Globus pallidus (tissue), 1 donor: ENCODE data around the gene ANXA11.
"Not testable (repeated sequence)": the region's sequence is repeated elsewhere in the genome, so short reads cannot be mapped to it uniquely, and the experiment has no call there.

ENCODE experiments used
- DNase-seq: peaks from one replicate; pipeline ENCODE4 v3.0.0-alpha.2; 2015; ENCODE audit warnings: low spot score

The ANXA11 gene

GRCh38 chr10:80145406-80146308 is 59.7 kb downstream of the ANXA11 start:
- DNase-seq = not testable (repeated sequence)

DNA sequence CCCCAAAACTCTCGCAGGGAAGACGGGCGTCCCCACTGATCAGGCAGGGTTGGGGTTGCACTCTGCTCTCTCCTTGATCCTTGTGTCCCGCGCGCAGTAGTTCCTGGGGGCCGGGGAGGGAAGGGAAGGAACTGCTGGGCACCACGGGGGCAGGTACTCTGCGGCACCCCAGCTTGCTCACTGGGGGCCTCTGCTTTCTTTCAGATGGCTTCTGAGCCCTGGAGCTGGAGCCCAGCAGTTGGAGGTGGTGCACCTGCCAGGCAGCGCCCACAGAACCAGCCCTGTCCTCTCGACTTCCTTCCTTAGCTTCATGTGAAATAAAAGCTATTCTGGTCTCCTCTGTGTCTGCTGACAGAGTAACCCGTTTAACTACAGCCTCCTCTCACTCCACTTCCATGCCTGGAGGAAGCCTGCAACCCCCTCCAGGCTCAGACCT is 60.6 kb downstream of the ANXA11 start:
- no peak for DNase-seq

- no peak for DNase-seq
These were observed 61.2 kb downstream of the ANXA11 start for GRCh38 chr10:80144067-80144695.

DNA sequence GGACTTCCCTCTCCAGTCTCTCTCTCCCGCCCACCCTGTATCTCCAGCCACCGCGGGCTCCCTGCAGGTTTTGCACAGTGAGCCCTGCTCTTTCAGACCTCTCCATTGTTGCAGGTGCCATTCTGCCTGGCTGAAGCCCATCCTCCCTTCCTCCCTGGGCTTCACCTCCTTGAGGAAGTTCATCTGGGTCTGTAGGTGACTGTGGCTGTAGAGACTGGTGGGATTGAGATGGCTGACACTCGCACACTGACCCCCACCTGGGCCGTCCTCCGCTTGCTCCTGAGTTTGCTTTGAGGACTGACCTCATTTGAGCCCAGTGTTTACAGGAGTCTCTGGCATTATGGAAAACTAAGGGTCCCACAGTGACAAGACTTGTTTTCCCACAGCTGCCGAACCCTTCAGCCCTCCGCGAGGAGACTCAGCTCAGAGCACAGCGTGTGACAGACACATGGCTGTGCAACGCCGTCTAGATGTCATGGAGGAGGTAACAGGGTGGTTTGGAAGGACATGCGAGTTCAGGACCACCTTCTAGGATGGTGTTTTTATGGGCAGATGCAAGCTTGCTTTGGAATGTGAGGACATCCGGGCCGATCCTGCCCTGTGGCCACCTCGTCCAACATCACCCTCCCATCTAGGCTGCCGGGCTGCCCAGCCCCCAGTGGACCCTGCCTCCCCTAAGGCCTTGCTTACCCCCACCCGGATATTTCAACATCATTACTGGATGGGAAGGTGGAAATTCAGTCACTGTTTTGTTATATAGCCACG is 63.5 kb downstream of the ANXA11 start:
- DNase-seq = no peak

GRCh38 chr10:80140251-80140650 is 65.1 kb downstream of the ANXA11 start:
- DNase-seq = no peak

- DNase-seq = no peak
These were observed 66.1 kb downstream of the ANXA11 start for GRCh38 chr10:80139265-80139664.

DNA sequence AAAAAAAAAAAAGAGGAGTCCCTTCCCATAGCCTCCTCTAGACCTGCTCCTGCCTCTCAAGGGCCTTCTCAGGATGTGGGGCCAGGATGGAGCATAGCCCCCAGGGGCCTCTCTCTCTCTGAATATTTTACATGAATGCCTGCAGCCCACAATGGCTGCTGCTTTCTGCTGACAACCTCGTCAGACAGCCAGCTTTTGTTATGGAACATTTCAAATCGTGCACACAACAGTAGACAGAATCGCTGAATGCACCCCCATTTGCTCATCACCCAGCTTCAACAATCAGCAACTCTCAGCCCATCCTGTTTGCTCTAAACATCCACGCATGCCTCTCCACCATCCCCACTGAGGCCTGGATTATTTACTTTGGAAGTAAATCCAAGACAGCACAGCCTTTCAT is 67.4 kb downstream of the ANXA11 start:
- DNase-seq = no peak

DNA sequence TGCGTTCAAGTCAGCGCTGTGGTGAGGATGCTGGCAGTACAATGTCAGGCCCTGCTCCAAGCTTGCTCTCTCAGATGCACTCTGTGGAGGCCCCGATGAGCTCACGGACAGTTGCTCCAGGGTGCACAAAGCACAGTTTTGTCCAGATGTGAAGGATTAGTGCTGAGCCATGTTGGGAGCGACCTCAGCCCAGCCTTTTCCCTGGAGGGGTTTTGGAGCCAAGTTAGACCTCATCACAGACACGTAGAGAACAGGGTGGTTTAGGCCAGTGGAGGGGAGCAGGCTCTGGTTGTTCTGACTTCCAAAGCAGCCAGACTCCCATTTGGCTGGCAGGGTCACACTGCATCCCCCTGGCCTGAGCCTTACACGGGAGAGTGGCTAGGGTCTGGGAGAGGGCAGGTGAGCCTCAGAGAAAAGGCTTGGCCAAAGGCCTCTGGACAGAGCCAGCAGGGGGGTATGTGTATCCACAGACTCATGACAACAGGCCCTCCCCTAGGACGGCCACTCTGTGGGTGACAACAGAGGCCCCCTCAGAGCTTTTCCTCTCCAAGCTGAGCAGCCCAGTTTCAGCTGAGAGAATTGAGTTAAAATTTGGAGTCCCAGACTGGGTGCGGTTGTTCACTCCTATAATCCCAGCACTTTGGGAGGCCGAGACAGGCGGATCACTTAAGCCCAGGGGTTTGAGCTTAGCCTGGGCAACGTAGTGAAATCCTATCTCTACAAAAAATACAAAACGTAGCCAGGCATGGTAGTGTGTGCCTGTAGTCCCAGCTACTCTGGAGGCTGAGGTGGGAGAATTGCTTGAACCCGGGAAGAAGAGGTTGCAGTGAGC is 68.1 kb downstream of the ANXA11 start:
- DNase-seq = peak; percentile 24

DNA sequence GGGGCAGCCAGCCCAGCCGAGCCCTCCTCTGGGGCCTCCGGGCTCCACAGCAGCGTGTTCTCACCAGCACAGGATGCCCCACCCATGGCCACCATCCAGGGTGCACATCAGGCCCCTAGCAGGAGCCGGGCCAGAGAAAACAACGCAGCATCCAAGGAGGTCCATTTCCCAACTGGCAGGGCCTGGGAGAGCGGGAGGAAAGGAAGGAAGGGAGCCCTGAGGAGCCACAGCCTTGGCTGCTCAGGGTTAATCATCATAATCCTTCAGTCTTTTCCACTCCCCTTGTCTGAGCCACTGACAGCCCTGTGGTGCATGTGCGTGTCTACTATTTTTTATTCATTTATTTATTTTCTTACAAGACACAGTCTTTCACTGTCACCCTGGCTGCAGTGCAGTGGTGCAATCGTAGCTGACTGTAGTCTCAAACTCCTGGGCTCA is 69.2 kb downstream of the ANXA11 start:
- DNase-seq = no peak

DNA sequence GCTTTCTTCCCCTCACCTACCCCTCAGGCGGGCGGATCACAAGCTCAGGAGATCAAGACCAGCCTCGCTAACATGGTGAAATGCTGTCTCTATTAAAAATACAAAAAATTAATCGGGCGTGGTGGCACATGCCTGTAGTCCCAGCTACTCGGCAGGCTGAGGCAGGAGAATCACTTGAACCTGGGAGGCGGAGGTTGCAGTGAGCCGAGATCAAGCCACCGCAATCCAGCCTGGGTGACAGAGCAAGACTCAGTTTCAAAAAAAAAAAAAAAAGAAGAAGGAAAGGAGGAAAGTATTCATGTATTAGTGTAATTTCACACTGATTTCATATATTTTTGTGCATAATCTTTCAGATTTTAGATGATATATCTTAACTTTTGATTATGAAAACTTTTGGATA is 71.7 kb downstream of the ANXA11 start:
- not testable (repeated sequence) for DNase-seq

DNA sequence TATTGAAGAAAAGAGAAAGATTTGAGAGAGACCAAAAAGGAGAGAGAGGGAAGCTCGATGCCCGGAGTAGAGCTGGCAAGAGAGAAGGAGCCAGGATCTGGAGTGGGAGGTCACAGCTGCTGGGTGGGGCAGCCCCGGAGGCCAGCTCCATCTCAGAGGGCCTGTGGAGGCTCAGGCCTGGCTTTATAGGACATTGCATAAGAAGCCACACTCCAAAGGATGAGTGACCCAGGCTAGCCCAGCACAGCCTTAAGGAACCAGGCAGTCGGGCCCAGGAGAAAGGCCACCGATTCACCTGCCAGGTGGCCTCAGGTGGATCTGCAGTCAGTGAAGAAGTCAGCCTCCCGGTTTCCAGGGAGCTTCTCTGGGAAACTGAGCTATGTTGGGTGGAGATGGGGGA is 72.1 kb downstream of the ANXA11 start:
- no peak for DNase-seq

- no peak for DNase-seq
These were observed 72.8 kb downstream of the ANXA11 start, which contains the start of gene PLAC9 for GRCh38 chr10:80132299-80133139. Gene PLAC9, plus strand, starts transcription at chr10:80132730. Its CDS starts 33 bp downstream, at chr10:80132763.

DNA sequence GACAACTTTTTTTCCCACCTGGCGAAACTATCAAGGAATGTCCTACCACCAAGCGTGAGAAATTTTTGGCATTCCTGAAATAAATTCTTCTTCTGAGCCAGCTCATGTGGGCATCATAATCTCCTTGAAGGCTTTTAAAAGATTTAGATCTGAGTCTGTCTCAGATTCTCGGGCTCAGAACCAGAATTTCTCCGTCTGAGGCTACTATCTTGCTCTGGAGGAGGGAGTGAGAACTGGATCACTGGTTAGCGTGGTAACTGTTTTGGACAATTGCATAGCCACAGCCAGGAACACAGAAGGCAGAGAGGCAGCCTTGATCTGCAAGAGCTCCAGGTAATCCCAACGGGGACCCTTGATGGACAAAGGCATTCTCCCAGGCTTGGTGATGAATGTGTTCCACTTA is 73.8 kb downstream of the ANXA11 start:
- DNase-seq = no peak

DNA sequence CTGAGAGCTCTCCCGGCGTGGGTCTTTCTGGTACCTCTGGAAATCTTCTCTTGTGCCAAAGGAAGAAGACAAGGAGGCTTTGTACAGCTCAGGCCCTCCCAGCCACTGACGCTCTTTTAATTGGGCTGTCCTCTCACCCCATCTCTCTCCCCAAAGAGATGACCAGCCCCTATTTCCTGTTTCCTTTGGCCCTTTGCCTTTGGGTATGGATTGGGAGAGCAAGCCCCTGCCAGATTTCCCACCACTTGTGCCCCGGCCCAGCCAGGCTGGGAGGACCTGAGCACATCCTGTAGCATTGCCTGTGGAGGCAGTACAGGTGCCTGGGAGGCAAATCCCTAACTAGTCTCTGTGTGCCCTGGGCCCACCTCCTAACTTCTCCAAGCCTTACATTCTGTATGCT is 78.5 kb downstream of the ANXA11 start:
- no peak for DNase-seq

GRCh38 chr10:80122746-80123145 is 82.6 kb downstream of the ANXA11 start:
- no peak for DNase-seq

DNA sequence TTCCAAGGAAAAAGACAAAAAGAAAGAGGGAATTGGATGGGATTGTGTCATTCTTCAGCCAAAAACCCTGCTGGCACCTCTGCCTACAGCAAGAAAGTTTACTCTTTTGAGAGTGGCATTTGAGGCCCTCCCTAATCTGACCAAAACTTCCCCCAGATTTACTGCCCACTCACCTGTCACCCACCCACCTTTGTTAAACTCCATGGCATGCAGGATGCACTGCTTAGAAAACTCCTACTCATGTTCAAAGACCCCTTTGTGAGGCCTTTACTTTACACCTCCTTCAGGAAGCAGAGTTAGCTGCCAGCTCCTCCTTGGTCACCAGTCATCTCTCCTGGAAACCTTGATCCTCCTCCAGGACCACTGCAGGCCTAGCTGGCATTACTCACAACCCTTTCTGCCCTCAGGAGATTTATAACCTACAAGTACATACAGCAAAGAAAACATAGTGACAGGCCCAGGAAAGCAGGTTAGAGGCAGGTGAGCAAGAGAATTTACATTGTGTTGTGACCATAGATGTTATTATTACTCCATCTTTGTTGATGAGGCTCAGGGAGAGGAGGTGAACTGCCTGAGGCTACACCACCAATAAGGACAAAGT is 83.1 kb downstream of the ANXA11 start:
- DNase-seq = no peak

GRCh38 chr10:80118669-80119068 is 86.7 kb downstream of the ANXA11 start:
- DNase-seq = no peak

DNA sequence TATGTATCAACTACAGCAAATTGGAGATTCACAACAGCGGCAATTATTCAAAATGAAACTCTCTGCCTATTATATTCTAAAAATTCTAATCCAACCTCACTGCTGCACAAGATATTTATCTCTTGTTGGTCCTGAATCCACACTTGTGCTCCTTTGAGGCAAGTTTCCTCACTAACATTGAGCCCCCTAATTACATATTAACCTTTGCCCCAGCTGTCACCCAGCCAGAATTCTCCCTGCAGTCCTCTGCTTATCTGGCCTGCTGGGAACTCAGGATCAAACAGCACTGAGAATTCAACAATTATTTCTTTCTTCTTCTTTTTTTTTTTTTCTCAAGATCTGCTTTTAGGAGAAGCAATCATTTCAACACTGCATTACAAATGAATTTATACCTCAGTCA is 94.4 kb downstream of the ANXA11 start:
- DNase-seq = no peak

GRCh38 chr10:80108576-80109239 is 96.6 kb downstream of the ANXA11 start:
- no peak for DNase-seq
